Non-pigmented ciliary epithelial cell (primary cell): ENCODE data around the gene CSPG4.
"Not testable (repeated sequence)": the region's sequence is repeated elsewhere in the genome, so short reads cannot be mapped to it uniquely, and the experiment has no call there.

Experiments
- DNase-seq: peaks from one replicate; pipeline ENCODE4 v3.0.0-alpha.2; 2010; ENCODE audit warnings: low read depth

Gene CSPG4

GRCh38 chr15:75704618-75705017, 8.0 kb downstream of the CSPG4 start:
- no peak for DNase-seq

GRCh38 chr15:75704263-75704615, 8.4 kb downstream of the CSPG4 start:
- no peak for DNase-seq

- not testable (repeated sequence) for DNase-seq
Observed at GRCh38 chr15:75703440-75704262, 9.0 kb downstream of the CSPG4 start.

GRCh38 chr15:75702436-75702835, 10.2 kb downstream of the CSPG4 start:
- DNase-seq, result no peak

- DNase-seq, result not testable (repeated sequence)
Observed at GRCh38 chr15:75701071-75702003, 11.3 kb downstream of the CSPG4 start.

- DNase-seq, result not testable (repeated sequence)
Observed at GRCh38 chr15:75699961-75700874, 12.4 kb downstream of the CSPG4 start.

GRCh38 chr15:75699517-75699916, 13.1 kb downstream of the CSPG4 start:
- DNase-seq, result not testable (repeated sequence)

GRCh38 chr15:75697974-75698747, 14.5 kb downstream of the CSPG4 start:
- DNase-seq, result not testable (repeated sequence)

- DNase-seq, result no peak
Observed at GRCh38 chr15:75697523-75697922, 15.1 kb downstream of the CSPG4 start.

GRCh38 chr15:75696854-75697259, 15.8 kb downstream of the CSPG4 start:
- no peak for DNase-seq

- DNase-seq, result no peak
Observed at GRCh38 chr15:75696311-75696720, 16.3 kb downstream of the CSPG4 start.

- DNase-seq, result no peak
Observed at GRCh38 chr15:75695634-75696310, 16.9 kb downstream of the CSPG4 start.

- no peak for DNase-seq
Observed at GRCh38 chr15:75695220-75695619, 17.4 kb downstream of the CSPG4 start.

- DNase-seq, result peak; percentile 95
Observed at GRCh38 chr15:75694241-75695182, 18.1 kb downstream of the CSPG4 start.

- DNase-seq, result no peak
Observed at GRCh38 chr15:75693501-75694240, 19.0 kb downstream of the CSPG4 start.

- DNase-seq, result not testable (repeated sequence)
Observed at GRCh38 chr15:75693028-75693427, 19.6 kb downstream of the CSPG4 start.

- not testable (repeated sequence) for DNase-seq
Observed at GRCh38 chr15:75692311-75692710, 20.3 kb downstream of the CSPG4 start.

- not testable (repeated sequence) for DNase-seq
Observed at GRCh38 chr15:75689429-75689828, 23.2 kb downstream of the CSPG4 start.

GRCh38 chr15:75688831-75689230, 23.8 kb downstream of the CSPG4 start:
- no peak for DNase-seq
